ENCODE data around the gene TPRG1.

TPRG1 gene

DNA sequence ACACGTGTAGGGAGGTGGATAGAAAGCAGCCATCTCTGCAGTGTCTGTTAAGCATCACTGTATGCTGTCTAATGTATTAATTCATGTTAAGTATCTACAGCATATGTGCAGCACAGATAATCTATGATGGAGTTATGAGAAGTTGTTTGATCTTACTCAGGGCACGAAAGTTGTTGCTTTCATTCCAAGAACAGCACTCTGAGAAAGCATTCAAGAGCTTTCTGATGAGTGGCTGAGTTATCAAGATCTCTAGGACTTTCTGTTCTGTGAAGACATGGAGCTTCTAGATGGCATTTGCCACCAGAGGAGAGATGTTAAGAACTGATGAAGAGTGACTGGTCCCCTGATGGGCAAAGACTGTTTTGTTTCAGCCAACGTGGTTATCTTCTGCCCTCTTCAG lies 22.6 kb upstream of the TPRG1 start:
- Histone ChIP-seq H3K27ac (ENCODE audit: low read depth, low read length) (no peak overlapping the region), H3K27me3 (ENCODE audit: control insufficient read depth, low read length) (peaks cover 8% of the 10 kb centered on the region), H3K79me2 (ENCODE audit: control insufficient read depth, low read length) (no peaks in the 10 kb centered on the region), H3K4me3 (ENCODE audit: low read length) (no peak overlapping the region), H3K36me3 (ENCODE audit: control insufficient read depth, low read length) (no peaks in the 10 kb centered on the region), H3K4me1 (ENCODE audit: control insufficient read depth, low read length) (peaks cover 8% of the 10 kb centered on the region), H3K4me2 (ENCODE audit: low read length) (no peak overlapping the region), H3K9me2 (replicated peaks; ENCODE audit: control insufficient read depth, low read length) (no peaks in the 10 kb centered on the region), H3K9me3 (ENCODE audit: control insufficient read depth, insufficient read depth, low read length) (no peaks in the 10 kb centered on the region), H4K20me1 (ENCODE audit: control insufficient read depth, insufficient read depth, low read depth, low read length) (no peaks in the 10 kb centered on the region), H3F3A (ENCODE audit: control insufficient read depth, insufficient read depth) (no peaks in the 10 kb centered on the region)
- TF ChIP-seq, protein P1, sequence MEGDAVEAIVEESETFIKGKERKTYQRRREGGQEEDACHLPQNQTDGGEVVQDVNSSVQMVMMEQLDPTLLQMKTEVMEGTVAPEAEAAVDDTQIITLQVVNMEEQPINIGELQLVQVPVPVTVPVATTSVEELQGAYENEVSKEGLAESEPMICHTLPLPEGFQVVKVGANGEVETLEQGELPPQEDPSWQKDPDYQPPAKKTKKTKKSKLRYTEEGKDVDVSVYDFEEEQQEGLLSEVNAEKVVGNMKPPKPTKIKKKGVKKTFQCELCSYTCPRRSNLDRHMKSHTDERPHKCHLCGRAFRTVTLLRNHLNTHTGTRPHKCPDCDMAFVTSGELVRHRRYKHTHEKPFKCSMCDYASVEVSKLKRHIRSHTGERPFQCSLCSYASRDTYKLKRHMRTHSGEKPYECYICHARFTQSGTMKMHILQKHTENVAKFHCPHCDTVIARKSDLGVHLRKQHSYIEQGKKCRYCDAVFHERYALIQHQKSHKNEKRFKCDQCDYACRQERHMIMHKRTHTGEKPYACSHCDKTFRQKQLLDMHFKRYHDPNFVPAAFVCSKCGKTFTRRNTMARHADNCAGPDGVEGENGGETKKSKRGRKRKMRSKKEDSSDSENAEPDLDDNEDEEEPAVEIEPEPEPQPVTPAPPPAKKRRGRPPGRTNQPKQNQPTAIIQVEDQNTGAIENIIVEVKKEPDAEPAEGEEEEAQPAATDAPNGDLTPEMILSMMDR (IDR thresholded peaks at IDR 0.05; ENCODE audit: low read depth, low read length, poor library complexity, severe bottlenecking): no peak
- TF ChIP-seq EZH2phosphoT487 (IDR thresholded peaks at IDR 0.05; ENCODE audit: borderline replicate concordance, low read length): no peak

DNA sequence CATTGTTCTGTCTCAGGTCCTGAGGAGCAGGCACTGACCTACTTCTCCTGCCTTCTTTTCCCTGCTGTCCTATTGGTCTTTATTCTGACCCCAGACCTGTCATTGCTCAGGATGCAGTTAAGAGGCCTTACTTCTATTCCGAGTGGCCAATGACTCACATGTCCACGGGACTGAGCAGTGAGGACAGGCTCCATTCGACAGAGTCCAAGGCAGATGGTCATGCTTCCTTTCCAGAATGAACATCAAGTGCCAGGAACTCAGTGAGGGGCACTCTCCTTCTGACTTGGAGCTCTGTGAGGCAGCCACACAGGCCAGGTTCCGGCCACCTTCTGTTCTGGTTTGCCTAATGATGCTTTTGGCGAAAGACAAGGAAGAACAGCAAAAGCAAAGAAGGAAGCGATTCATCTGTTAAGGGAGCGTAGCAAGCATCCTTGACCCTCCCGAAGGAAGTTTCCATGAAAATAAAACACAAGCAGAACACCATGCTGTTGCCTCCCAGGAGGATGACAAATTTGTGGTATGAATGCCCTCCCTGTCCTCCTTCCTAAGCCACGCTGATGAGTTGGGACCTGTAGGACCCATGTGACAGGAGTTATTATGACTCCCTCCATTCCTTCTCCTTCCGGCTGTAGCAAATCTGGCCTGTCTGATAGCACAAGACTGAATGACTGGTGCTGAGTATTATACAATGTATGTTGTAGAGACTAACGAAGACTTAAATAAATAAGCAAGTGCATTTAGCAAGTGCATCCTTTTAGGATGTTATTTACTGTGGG lies 14.4 kb upstream of the TPRG1 start:
- Histone ChIP-seq H4K20me1 (ENCODE audit: control insufficient read depth, insufficient read depth, low read depth, low read length) (no peaks in the 10 kb centered on the region), H3F3A (ENCODE audit: control insufficient read depth, insufficient read depth) (no peaks in the 10 kb centered on the region), H3K4me3 (ENCODE audit: low read length) (no peak overlapping the region), H3K27ac (ENCODE audit: low read depth, low read length) (no peak overlapping the region), H3K36me3 (ENCODE audit: control insufficient read depth, low read length) (no peaks in the 10 kb centered on the region), H3K9me3 (ENCODE audit: control insufficient read depth, insufficient read depth, low read length) (no peaks in the 10 kb centered on the region), H3K4me2 (ENCODE audit: low read length) (no peak overlapping the region), H3K79me2 (ENCODE audit: control insufficient read depth, low read length) (no peaks in the 10 kb centered on the region), H3K9me2 (replicated peaks; ENCODE audit: control insufficient read depth, low read length) (no peaks in the 10 kb centered on the region), H3K27me3 (ENCODE audit: control insufficient read depth, low read length) (peaks cover 7% of the 10 kb centered on the region; the same call in 1 of the 2 replicates), H3K4me1 (ENCODE audit: control insufficient read depth, low read length) (no peaks in the 10 kb centered on the region)
- TF ChIP-seq, protein P1 (IDR thresholded peaks at IDR 0.05; ENCODE audit: low read depth, low read length, poor library complexity, severe bottlenecking): no peak
- TF ChIP-seq EZH2phosphoT487 (IDR thresholded peaks at IDR 0.05; ENCODE audit: borderline replicate concordance, low read length): no peak

DNA sequence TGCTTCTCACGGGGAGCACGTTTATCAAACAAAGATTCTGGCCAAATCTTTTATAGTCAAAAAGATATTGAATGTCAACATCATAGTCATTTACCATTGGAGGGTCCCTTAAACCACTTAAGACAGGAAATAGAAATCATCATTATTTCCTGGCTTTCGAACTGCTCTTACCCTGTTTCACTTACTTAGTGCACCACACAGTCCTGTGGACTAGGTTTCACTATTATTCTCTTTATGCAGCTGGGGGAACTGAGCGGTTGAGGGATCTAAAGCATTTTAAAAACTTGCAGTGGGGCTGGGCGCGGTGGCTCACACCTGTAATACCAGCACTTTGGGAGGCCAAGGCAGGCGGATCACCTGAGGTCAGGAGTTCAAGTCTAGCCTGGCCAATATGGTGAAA lies 13.7 kb upstream of the TPRG1 start:
- Histone ChIP-seq H3K27me3 (ENCODE audit: control insufficient read depth, low read length) (peaks cover 7% of the 10 kb centered on the region; the same call in 1 of the 2 replicates), H3F3A (ENCODE audit: control insufficient read depth, insufficient read depth) (no peaks in the 10 kb centered on the region), H3K4me2 (ENCODE audit: low read length) (no peak overlapping the region), H3K4me3 (ENCODE audit: low read length) (no peak overlapping the region), H3K9me2 (replicated peaks; ENCODE audit: control insufficient read depth, low read length) (no peaks in the 10 kb centered on the region), H4K20me1 (ENCODE audit: control insufficient read depth, insufficient read depth, low read depth, low read length) (no peaks in the 10 kb centered on the region), H3K36me3 (ENCODE audit: control insufficient read depth, low read length) (no peaks in the 10 kb centered on the region), H3K27ac (ENCODE audit: low read depth, low read length) (no peak overlapping the region), H3K4me1 (ENCODE audit: control insufficient read depth, low read length) (no peaks in the 10 kb centered on the region), H3K9me3 (ENCODE audit: control insufficient read depth, insufficient read depth, low read length) (no peaks in the 10 kb centered on the region), H3K79me2 (ENCODE audit: control insufficient read depth, low read length) (no peaks in the 10 kb centered on the region)
- TF ChIP-seq, protein P1 (IDR thresholded peaks at IDR 0.05; ENCODE audit: low read depth, low read length, poor library complexity, severe bottlenecking): no peak
- TF ChIP-seq EZH2phosphoT487 (IDR thresholded peaks at IDR 0.05; ENCODE audit: borderline replicate concordance, low read length): no peak

Measured in DOHH2 (cell line).